ENCODE data around the gene LAMB3.

DNA sequence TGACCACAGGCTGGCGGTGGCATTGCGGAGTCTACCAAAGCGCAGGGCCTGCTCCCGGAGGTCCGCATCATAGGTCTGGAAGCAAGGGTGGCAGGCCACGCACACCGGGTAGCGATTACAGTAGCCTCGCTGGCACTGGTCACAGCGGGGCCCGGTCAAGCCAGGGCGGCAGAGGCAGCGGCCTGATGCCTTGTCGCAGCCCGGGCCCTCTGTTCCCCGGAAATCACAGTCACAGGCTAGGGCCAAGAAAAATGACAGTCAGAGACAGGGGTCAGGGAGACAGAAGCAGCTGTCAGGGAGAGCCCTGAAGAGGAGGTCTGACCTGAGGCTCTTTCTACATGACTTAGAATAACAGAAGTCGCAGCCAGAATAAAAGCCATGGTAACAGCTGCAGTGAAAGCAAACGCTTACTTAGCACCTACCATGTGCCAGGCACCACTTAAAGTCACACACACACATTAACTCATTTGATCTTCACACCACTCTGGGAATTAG lies 26.4 kb downstream of the LAMB3 start:
- TF ChIP-seq PKNOX1 (IDR thresholded peaks at IDR 0.05) (no peak), SUZ12 (IDR thresholded peaks at IDR 0.05) (no peak), SP1 (IDR thresholded peaks at IDR 0.05) (no peak), CTBP1 (IDR thresholded peaks at IDR 0.05; ENCODE audit: borderline replicate concordance) (no peak), ARNT (IDR thresholded peaks at IDR 0.05) (no peak), LEF1 (IDR thresholded peaks at IDR 0.05; ENCODE audit: borderline replicate concordance) (no peak), TARDBP (IDR thresholded peaks at IDR 0.05) (no peak), FOXK2 (IDR thresholded peaks at IDR 0.05) (no peak), FOXA1 (IDR thresholded peaks at IDR 0.05) (no peak), FOXM1 (IDR thresholded peaks at IDR 0.05; ENCODE audit: borderline replicate concordance) (no peak), BHLHE40 (IDR thresholded peaks at IDR 0.05; ENCODE audit: borderline replicate concordance) (no peak), NFRKB (IDR thresholded peaks at IDR 0.05) (no peak)
